HG03460 (cell line): ENCODE data around the gene PSMC3.

Experiments used
- ATAC-seq: cut with Tn5 transposase; IDR thresholded peaks from one replicate; pipeline ENCODE4 v1.9.1; 2021; ENCODE audit not compliant: unreplicated experiment

PSMC3 gene

DNA sequence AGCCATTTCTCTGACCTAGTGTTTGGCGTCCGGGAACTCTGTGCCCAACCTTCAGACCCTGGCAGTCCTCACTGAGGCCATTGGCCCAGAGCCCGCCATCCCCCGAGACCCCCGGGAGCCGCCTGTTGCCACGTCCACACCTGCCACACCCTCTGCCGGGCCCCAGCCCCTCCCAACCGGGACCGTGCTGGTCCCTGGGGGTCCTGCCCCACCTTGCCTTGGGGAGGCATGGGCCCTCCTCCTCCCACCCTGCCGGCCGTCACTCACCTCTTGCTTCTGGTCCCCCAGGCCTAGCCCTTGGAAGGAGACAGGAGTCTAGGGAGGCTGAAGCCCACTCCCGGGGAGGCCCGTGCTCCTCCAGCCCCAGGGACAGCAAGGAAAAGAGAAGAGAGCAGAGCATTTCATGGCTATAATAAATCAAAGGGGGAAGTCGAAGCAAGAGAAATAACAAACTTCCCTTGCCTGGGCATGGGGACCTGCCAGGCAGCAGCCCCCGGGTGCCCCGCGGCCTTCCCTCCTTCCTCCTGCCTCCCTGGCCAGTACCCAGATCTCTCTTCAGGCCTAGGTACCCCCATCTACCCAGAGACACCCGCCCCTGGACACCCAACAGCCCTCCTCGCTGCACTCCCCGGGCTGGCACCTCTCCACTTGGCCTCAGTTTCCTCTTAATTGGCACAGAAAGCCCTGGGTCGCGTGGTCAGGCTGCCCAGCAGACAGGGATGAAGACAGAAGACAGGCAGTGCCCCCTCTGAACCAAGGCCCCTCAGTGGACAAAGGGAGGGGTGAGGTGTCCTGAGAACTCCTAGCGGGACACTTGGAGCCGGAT lies 30.8 kb downstream of the PSMC3 start:
- no peak for ATAC-seq

DNA sequence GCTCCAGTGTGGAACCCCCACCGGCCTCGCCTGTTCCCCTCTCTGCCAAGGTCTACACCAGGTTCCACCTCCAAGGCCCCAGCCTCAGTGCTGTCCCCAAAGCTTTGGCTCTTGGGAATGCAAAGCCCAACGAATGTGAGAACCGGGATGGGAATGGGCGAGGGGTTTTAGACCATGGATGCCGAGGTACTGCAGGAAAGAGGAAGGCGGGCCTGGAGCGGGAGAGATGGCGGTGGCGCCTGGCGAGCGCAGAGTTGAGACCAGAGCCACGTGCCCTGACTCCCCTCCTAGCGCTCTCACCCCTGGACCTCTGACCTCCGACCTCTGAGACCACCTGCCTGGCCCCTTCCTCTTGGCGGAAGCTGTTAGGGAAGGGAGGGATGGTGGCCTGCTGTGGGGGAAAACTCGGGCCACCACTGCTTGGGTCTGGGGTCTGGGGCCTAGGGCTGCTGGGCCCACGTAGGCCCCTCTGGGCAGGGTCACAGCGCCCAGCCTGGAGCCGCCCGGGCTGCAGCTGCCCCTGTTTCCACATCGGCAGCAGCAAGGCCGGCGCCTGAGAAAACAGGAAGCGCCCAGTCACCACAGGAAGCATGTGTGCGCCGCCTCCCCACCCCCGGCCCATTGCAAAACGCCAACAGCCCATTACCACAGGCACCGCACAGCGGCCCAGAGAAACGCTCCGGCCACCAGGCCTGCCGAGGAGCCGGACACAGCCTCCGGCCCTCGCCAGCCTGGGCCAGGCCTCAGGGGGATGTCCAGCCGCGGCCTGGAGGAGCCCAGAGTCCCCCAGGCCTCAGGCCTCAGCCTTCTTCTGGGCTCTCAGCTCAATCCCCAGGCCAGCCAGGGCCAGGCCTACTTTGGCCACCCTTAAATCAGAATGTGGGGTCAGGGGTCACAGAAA lies 31.7 kb downstream of the PSMC3 start:
- no peak for ATAC-seq

DNA sequence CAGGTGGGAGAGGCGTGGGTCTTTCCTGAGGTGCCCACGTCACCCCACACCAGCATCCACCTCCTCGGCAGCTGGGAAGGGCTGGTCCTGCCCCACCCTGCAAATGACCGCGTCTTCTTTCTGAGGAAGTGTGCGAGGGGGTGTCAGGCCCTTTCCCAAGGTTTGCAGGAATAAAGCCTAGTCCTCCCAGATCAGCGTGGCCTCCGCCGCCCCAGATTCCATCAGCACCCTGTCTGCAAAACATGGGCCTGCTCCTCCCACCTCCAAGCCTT lies 32.3 kb downstream of the PSMC3 start:
- ATAC-seq = no peak

DNA sequence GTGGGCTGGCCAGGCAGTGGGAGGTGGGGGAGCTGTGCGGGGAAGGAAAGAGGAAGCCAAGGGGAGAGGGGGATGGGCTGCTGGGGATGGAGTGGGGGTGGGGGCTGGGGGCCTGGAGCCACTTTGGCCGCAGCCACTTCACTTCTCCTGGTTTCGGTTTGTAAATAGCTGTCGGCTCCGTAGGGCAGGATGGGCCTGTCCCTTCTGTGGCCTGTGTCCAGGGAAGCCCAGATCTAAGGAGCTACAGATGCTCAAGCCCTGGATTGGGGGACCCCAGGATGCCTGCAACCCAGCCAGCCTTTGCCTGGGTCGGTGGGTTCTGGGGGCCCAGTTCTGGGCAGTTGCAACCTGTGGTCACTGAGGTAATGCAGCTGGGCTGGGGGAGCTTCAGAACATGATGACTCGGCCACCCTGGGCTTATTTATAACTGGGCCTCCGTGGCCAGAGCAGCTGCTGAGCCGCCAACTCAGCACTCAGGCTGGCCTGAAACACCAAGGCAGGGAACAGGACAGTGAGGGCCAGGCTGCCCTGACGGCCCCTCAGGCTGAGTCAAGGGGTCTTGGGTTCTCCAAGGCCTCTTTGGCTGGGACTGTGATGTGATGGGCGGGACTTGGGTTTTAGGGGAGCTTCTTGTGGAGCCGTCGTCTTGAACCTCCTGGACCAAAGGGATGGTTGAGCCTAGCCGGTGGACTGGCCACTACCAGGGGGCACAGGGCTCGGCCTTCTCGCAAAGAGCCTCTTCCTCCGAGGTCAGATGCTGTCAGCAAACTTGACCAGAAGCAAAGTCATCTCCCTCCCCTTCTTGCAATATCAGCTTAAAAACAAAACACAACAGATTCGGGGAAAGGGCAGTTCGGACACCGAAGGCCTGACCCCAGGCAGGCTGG lies 32.8 kb downstream of the PSMC3 start:
- no peak for ATAC-seq

DNA sequence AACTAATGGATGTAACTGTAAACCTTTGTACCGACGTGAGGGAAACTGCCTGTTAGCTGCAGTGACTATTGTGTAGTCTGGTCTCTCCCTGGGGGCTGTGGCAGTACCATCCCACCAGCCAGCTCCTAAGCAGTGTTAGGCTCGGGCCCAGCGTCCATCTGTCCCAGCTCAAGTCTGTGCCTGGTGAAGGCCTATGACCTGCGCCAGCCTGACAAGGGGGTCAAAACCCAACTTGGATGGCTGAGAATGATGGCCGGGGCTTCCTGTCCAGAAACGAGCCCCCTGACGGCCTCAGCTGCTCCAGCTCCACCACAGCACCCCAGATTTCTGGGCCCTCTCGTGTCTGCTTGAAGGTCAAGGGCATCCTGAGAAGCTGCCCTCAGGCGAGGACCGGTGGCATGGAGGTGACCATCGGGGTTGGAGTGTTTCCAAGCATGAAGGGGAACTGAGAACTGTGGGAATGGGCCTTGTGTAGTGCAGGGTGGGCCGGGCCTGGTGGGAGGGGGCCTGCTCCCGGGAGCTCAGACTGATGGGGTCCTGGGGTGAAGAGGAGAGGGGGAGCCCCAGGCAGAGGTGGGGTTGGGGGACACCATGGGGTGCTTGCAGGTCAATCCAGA lies 33.6 kb downstream of the PSMC3 start:
- no peak for ATAC-seq

DNA sequence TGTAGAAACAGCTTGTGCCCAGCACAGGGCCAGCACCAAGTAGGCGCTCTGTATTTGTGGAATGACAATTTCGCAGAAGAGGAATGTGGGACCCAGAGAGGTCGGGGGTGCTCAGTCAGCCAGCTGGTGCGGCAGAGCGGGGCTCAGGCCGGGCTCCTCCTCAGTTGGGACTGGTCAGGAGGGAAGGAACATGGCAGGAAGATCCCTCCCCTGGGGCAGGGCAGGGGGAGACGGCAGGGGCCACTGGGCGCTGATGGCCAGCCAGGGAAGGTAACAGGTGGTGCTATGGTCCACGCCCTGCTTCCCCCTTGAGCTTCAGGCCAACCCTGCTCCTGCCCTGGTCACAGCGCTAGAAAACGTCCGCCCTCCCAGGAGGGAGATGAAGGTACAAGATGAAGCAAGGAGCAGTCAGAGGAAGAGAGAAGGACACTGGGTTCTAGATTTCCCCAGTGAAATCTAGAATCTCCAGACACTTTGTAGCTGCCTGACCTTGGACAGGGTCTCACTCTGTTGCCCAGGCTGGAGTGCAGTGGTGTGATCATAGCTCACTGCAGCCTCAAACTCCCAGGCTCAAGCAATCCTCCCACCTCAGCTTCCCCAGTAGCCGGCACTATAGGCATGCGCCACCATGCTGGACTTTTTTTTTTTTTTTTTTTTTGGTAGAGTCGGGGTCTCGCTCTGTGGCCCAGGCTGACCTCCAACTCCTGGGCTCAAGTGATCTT lies 34.4 kb downstream of the PSMC3 start:
- no peak for ATAC-seq

DNA sequence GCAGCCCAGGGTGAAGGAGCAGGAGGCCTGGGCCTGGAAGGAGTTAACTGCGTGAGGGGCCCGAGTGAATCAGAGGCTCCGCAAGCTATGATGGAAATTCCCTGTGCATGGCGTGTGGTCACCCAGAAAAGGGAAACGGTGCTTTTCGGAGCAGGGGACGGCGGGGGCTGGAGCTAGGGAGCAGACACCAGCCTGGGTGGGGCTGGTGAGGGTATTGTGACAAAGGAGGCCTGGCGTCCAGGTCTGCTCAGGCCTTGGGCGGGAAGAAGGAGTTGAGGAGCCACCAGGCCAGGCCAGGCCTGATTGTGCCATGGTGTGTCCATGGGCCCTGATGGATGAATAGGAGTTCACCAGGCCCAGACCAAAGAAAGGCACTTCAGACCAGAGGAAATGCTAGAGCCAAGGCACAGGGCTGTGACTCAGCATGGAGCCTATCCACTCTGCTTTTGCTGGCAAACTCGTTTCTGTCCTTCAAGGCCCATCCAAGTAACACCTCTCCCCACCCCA lies 35.1 kb downstream of the PSMC3 start:
- ATAC-seq = no peak

DNA sequence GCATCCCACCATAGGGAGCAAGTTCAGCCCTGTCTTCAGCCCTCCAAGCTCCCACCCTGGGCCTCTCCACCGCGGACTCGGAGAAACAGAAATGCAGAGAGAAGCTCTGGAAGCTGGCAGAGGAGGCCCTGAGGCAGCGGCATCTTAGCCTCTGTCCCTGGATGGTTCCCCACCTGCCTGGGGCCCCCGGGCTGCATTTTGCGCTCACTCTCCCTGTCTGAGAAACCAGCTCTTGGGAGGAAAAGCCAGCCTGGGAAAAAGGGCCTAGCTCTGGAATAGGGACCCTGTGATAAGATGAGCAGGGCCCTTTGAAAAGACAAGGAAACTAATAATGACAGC lies 35.8 kb downstream of the PSMC3 start:
- ATAC-seq = no peak

DNA sequence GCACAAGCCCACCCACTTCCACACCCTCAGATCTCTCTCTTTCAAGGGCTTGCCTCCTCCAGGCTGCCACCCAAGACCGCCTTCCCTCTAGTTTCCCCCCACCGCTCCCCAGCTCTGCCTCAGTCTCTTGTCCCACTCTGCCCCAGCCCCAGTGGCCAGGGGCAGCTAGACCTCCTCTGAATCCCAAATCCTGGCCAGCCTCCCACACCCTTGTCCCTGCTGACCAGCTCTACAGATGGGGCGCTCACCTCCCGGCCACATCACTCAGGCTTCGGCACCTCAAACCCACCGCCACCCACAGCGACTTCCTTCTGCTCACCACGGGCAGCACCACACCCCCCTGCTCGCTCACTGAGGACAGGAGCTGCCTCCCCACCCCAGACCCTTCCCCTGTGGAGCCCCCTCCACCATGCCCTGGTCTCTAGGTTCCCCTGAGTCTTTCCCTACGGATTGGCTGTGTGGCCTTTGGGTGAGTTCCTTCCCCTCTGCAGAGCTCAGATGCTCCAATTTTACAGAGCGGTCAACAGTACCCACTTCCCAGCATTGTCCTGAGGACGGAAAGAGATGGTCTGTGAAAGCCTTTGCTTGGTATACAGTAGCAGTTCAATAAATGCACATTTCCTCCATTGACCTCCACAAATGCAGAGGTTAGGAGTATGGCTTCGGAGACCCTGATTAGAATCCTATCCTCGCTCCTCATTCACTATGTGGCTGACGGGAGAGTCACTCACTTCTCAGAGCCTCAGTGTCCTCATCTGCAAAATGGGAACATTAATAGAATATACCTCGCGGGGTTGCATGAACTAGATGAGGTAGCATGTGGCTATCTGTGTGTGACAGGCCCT lies 36.4 kb downstream of the PSMC3 start:
- no peak for ATAC-seq

DNA sequence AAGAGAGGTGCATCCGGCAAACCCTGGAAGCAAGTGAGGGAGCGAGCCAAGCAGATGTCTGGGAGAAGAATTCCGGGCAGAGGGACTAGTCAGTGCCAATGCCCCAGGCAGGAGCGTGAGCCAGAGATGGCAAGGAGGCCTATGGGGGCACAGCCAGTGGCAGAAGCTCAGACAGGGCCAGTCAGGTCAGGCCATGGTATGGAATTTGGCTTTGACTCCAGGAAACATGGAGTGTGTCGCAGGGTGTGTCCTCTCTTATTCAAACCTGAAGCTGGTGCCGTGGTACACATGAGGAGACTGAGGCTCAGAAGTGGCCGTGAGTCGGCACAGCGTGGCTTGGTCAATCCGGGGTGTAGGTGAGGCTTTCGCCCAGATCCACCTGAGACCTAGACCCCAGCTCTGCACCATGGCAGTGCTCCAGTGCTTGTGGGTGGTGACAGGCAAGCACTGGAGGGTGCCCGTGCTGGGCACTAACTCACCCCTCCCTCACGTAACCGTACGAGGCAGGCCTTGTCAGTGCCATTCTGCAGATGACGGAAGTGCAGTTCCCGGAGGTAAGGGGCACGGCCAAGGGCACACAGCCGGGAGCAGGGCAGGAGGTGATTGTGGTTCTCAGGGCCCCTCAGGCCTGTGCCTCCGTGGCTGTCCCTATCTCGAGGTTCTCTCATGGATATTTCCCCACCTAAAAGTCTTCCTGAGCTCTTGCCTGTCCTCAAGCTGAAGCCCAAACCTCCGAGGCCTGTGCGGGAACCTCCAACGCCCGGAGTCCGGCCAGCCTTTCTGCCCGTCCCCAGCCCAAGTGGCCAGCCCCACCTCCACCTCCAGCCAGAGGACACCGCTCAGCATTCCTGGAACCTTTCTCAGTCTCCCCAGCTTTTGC lies 37.3 kb downstream of the PSMC3 start:
- no peak for ATAC-seq

DNA sequence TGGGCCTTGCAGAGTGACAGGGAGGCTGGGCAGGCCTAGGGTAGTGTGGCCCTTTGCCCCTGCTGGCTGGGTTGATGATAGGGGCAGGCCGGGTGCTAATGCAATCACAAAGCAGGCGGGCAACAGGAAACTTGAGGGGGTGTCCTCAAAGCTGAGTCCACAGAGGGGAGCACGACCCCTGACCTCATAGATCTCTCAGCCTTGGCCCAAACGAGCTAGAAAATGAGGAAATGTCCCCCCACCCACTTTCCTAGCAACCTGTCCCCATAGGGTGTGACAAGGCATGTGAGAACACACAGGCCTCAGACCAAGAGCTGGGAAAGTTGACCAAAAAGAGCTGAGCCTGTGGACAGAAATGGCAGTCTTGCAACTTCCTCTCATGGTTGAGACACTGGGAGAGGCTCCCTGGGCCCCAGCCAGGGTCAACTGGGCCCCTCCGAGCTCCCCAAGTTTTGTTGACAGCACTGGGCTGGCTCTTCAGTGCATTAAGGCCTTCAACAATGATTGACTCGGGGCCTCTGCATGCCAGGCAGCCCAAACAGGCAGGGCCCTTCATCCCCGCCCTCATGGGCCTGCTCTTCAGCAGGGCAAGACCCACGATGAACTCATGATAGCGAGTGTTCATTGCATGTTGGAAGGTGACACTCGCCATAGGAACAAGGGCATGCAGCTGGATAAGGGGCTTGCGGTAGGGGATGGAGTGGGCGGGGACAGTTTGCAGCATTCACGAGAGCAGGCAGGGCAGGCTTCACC lies 38.1 kb downstream of the PSMC3 start:
- ATAC-seq = no peak

DNA sequence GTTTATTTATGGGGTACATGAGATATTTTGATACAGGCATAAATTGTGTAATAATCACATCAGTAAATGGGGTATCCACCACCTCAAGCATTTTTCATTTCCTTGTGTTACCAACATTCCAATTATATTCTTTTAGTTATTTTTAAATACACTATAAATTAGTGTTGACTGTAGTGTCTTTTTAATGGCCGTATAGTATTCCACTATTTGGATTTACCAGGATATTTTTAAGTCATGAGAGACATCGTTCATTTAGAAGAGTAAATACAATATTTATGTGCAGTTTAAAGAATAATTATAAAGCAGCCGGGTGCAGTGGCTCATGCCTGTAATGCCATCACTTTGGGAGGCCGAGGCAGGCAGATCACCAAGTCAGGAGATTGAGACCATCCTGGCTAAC lies 41.7 kb downstream of the PSMC3 start:
- no peak for ATAC-seq

DNA sequence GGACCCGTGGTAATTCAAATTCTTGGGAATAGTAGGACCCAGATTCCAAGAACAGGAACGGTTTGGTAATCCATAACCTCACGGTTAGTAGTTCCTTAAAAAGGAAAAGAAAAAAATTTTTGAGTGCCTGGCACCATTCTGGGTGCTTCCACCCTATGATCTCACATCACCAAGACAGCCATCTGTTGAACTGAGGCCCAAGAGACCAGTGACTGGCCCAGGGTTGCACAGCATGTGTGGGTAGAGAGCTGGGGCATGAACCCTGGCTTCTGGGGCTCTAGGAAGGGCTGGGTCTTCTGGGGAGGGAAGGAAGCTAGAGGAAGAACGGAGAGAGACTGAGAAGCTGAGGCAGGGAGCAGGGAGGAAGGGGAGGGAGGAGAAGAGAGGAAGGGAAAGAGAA lies 43.2 kb downstream of the PSMC3 start:
- no peak for ATAC-seq

DNA sequence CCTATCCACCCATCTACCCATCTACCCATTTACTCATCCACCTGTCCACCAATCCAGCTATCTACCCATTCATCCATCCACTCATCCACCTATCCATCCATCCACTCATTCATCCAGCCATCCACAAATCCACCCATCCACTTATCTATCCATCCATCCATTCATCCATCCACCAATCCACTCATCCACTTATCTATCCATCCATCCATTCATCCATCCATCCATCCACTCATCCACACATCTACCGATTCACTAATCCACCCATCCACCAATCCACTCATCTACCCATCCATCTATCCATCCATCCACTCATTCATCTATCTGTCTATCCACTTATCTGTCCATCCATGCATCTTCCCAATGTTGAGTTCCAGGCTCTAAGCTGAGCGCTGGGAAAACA lies 46.2 kb downstream of the PSMC3 start:
- no peak for ATAC-seq

DNA sequence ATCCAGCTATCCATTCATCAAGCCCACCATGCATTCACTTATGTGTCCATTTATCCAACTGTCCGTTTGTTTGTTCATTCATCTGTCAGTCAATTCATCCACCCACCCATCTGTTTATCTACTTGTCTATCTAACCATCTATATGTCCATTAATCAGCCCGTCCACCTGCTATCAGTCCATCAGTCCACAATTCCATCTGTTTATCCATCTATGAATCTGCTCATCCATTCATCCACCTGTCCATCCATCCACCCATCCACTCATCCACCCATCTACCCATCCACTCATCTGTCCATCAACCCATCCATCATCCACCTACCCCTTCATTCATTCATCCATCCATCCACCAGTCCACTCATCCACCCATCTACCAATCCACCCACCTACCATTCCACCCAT lies 46.9 kb downstream of the PSMC3 start:
- ATAC-seq = no peak

DNA sequence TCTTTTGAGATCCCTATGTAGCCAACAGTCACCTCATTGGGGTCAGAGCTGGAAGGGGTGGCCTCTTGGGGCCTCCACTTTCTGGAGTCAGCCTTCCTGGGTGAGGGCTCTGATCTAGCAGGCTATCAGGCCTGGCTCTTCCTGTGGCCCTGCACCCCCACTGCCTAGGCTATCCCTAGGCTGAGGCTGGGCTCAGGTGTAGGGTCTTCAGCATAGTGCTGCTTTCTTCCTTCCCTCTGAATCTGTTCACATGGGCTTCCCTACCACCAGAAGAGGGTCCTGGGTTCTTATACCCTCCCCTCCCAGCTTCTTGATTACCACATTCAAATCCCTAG lies 47.4 kb downstream of the PSMC3 start:
- peak; percentile 9 for ATAC-seq

DNA sequence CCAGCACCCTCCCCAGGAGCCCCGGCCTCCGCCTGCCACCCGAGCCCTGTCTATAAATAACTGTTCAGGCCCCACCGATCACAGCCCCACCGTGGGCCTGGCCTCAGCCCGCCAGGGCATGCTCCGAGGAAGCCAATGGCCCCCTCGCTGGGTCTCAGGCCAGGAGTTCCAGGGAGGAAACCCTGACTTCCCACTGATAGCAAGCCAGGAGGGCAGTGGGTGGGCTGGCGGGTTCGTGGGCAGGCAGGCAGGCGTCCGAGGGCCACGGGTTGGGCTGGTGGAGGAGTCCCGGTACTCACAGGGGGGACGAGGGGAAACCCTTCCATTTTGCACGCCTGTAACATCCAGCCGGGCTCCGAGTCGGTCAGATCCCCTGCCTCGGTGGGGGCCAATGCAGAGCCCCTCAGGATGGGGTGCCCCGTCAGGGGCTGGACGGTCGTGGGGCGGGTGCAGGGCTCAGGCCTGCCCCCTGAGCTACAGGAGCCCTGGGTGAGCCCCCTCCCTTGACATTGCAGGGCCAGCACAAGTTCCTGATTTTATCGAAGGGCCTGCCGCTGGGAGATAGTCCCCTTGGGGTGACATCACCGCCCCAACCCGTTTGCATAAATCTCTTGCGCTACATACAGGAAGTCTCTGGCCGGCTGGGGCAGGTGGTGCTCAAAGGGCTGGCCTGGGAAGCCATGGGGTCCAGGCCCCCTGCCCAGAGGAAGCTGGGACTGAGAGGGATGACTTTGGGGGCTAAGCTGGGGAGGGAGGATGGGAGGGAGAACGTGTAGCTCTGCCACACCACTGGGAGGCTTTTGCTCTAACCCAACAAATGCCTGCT lies 48.0 kb downstream of the PSMC3 start, which contains the start of gene SPI1:
TSS of gene SPI1 (minus strand) at position 538 of the 826 bp plus-strand sequence. CDS start at position 344, 194 bp downstream.
- peak; percentile 81 for ATAC-seq
